Measurements from ENCODE around the gene SUPT20HL2.
A peak's percentile ranks its signal among the peaks of the same experiment; 100 is the strongest.
"Not testable (repeated sequence)": the region's sequence is repeated elsewhere in the genome, so short reads cannot be mapped to it uniquely, and the experiment has no call there.

SUPT20HL2 gene

GRCh38 chrX:24309580-24310374 lies 4.1 kb downstream of the SUPT20HL2 start:
- DNase-seq (ENCODE audit: low read depth in 2 of 2) = not testable (repeated sequence)

- not testable (repeated sequence) for DNase-seq (ENCODE audit: low read depth in 2 of 2)
These were observed 5.1 kb downstream of the SUPT20HL2 start for GRCh38 chrX:24308803-24309202.

- DNase-seq (ENCODE audit: low read depth in 2 of 2) = no peak
These were observed 7.4 kb downstream of the SUPT20HL2 start for GRCh38 chrX:24306440-24306839.

- DNase-seq (ENCODE audit: low read depth in 2 of 2) = no peak
These were observed 8.0 kb downstream of the SUPT20HL2 start for GRCh38 chrX:24305905-24306304.

- DNase-seq (ENCODE audit: low read depth in 2 of 2) = no peak
These were observed 12.1 kb downstream of the SUPT20HL2 start for GRCh38 chrX:24301806-24302205.

- DNase-seq (ENCODE audit: low read depth in 2 of 2) = no peak
These were observed 12.8 kb downstream of the SUPT20HL2 start for GRCh38 chrX:24301060-24301459.

- no peak for DNase-seq (ENCODE audit: low read depth in 2 of 2)
These were observed 15.7 kb downstream of the SUPT20HL2 start for GRCh38 chrX:24298191-24298590.

- peak in 1 of 2 experiments; percentile 14 for DNase-seq (ENCODE audit: low read depth in 2 of 2)
These were observed 19.2 kb downstream of the SUPT20HL2 start for GRCh38 chrX:24294619-24295018.

GRCh38 chrX:24293412-24293811 lies 20.5 kb downstream of the SUPT20HL2 start:
- DNase-seq (ENCODE audit: low read depth in 2 of 2) = no peak

GRCh38 chrX:24292353-24292752 lies 21.5 kb downstream of the SUPT20HL2 start:
- DNase-seq (ENCODE audit: low read depth in 2 of 2) = no peak

- no peak for DNase-seq (ENCODE audit: low read depth in 2 of 2)
These were observed 28.8 kb downstream of the SUPT20HL2 start for GRCh38 chrX:24285082-24285481.

- DNase-seq (ENCODE audit: low read depth in 2 of 2) = no peak
These were observed 30.6 kb downstream of the SUPT20HL2 start for GRCh38 chrX:24283127-24283794.

GRCh38 chrX:24282381-24283126 lies 31.3 kb downstream of the SUPT20HL2 start:
- DNase-seq (ENCODE audit: low read depth in 2 of 2) = no peak

- no peak for DNase-seq (ENCODE audit: low read depth in 2 of 2)
These were observed 36.5 kb downstream of the SUPT20HL2 start for GRCh38 chrX:24277405-24277804.

GRCh38 chrX:24276015-24276414 lies 37.9 kb downstream of the SUPT20HL2 start:
- DNase-seq (ENCODE audit: low read depth in 2 of 2) = no peak

GRCh38 chrX:24271262-24271661 lies 42.6 kb downstream of the SUPT20HL2 start:
- DNase-seq (ENCODE audit: low read depth in 2 of 2) = no peak

- no peak for DNase-seq (ENCODE audit: low read depth in 2 of 2)
These were observed 45.1 kb downstream of the SUPT20HL2 start for GRCh38 chrX:24268786-24269185.

- DNase-seq (ENCODE audit: low read depth in 2 of 2) = no peak
These were observed 46.9 kb downstream of the SUPT20HL2 start for GRCh38 chrX:24266996-24267395.

GRCh38 chrX:24264383-24264782 lies 49.5 kb downstream of the SUPT20HL2 start:
- no peak for DNase-seq (ENCODE audit: low read depth in 2 of 2)

GRCh38 chrX:24262309-24262708 lies 51.6 kb downstream of the SUPT20HL2 start:
- no peak for DNase-seq (ENCODE audit: low read depth in 2 of 2)

All from stimulated activated CD4-positive, alpha-beta T cell treated with anti-CD3 and anti-CD28 coated beads, Interleukin-12 subunit alpha, Interleukin-12 subunit beta, amount 100 ng/mL, for 24 hours (primary cell).